ENCODE measurements around the gene CCDC34.

GRCh38 chr11:27395556-27396258, 32.7 kb upstream of the CCDC34 start:
- TF ChIP-seq POLR2A (IDR thresholded peaks at IDR 0.05): no peak
- TF ChIP-seq CTCF (IDR thresholded peaks at IDR 0.05): no peak
- TF ChIP-seq POLR2AphosphoS5 (IDR thresholded peaks at IDR 0.05): no peak

Data from upper lobe of left lung (tissue), 4 donors.